ENCODE measurements around the gene GCSAM. TPM values are rescaled to one million over a fixed set of nuclear protein-coding genes. Genes with fewer than 3 reads are reported as not detected.

GCSAM gene
- total and polyA plus RNA-seq, 2 experiments from 2014 or later: 0.86 TPM; not detected in 1

DNA sequence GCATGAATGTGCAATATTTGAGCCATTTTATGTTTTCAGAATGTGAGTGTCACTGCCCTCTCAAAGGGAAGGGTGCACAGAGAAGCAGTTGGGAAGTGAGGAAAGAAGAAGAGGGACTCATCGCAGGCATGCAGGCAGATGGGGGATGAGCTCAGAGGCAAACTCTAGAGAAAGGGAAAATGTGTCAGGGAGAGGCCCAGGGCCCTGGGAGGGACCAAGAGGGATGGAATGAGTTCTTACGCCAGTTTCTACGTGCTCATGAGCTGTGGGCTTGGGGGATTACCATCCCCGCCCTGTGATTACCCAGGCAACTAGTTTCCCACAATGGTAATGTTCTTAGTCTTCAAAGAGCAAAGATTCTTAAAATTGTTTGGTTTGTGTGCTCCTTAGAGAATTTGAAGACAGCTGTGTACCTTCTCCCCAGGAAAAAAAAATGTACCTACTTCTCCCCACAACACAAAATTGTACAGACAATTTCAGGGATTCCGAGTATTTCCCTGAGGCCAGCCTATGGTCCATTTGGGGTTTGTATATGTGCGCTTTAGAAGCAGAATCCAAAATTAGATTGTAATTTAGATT, 17.8 kb downstream of the GCSAM start:
- H3K79me2 ChIP-seq (replicated peaks; ENCODE audit: insufficient read depth): no peaks in the 10 kb centered on the region
- H3K4me1 Mint-ChIP-seq: peaks cover 15% of the 10 kb centered on the region
- H3K4me3 Mint-ChIP-seq: no peak overlapping the region

More for the DNA sequence above, 17.8 kb downstream of the GCSAM start:
- Histone ChIP-seq H3K9me2 (ENCODE audit: insufficient read depth) (no peaks in the 10 kb centered on the region), H3K4me2 (no peak overlapping the region), H2AFZ (no peak overlapping the region), H3K27me3 (ENCODE audit: insufficient read depth) (no peaks in the 10 kb centered on the region), H4K20me1 (replicated peaks; ENCODE audit: insufficient read depth) (no peaks in the 10 kb centered on the region), H3K4me1 (ENCODE audit: insufficient read depth) (peaks cover 16% of the 10 kb centered on the region), H3K27ac (ENCODE audit: low read depth) (no peak overlapping the region), H3K36me3 (ENCODE audit: insufficient read depth) (no peaks in the 10 kb centered on the region; the same call in 1 of the 2 replicates), H3F3A (replicated peaks; ENCODE audit: low read depth) (0 out of 2 replicates have a peak, but pooled peaks cover 4% of the 10 kb centered on the region), H3K4me3 (no peak overlapping the region)
- H3K27ac Mint-ChIP-seq: no peak overlapping the region
- H3K27me3 Mint-ChIP-seq (ENCODE audit: insufficient read depth, low read depth, poor library complexity): peaks cover 2% of the 10 kb centered on the region
- TF ChIP-seq, protein P1, sequence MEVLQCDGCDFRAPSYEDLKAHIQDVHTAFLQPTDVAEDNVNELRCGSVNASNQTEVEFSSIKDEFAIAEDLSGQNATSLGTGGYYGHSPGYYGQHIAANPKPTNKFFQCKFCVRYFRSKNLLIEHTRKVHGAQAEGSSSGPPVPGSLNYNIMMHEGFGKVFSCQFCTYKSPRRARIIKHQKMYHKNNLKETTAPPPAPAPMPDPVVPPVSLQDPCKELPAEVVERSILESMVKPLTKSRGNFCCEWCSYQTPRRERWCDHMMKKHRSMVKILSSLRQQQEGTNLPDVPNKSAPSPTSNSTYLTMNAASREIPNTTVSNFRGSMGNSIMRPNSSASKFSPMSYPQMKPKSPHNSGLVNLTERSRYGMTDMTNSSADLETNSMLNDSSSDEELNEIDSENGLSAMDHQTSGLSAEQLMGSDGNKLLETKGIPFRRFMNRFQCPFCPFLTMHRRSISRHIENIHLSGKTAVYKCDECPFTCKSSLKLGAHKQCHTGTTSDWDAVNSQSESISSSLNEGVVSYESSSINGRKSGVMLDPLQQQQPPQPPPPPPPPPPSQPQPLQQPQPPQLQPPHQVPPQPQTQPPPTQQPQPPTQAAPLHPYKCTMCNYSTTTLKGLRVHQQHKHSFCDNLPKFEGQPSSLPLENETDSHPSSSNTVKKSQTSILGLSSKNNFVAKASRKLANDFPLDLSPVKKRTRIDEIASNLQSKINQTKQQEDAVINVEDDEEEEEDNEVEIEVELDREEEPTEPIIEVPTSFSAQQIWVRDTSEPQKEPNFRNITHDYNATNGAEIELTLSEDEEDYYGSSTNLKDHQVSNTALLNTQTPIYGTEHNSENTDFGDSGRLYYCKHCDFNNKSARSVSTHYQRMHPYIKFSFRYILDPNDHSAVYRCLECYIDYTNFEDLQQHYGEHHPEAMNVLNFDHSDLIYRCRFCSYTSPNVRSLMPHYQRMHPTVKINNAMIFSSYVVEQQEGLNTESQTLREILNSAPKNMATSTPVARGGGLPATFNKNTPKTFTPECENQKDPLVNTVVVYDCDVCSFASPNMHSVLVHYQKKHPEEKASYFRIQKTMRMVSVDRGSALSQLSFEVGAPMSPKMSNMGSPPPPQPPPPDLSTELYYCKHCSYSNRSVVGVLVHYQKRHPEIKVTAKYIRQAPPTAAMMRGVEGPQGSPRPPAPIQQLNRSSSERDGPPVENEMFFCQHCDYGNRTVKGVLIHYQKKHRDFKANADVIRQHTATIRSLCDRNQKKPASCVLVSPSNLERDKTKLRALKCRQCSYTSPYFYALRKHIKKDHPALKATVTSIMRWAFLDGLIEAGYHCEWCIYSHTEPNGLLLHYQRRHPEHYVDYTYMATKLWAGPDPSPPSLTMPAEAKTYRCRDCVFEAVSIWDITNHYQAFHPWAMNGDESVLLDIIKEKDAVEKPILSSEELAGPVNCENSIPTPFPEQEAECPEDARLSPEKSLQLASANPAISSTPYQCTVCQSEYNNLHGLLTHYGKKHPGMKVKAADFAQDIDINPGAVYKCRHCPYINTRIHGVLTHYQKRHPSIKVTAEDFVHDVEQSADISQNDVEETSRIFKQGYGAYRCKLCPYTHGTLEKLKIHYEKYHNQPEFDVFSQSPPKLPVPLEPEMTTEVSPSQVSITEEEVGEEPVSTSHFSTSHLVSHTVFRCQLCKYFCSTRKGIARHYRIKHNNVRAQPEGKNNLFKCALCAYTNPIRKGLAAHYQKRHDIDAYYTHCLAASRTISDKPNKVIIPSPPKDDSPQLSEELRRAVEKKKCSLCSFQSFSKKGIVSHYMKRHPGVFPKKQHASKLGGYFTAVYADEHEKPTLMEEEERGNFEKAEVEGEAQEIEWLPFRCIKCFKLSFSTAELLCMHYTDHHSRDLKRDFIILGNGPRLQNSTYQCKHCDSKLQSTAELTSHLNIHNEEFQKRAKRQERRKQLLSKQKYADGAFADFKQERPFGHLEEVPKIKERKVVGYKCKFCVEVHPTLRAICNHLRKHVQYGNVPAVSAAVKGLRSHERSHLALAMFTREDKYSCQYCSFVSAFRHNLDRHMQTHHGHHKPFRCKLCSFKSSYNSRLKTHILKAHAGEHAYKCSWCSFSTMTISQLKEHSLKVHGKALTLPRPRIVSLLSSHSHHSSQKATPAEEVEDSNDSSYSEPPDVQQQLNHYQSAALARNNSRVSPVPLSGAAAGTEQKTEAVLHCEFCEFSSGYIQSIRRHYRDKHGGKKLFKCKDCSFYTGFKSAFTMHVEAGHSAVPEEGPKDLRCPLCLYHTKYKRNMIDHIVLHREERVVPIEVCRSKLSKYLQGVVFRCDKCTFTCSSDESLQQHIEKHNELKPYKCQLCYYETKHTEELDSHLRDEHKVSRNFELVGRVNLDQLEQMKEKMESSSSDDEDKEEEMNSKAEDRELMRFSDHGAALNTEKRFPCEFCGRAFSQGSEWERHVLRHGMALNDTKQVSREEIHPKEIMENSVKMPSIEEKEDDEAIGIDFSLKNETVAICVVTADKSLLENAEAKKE (CRISPR knock-in tag; IDR thresholded peaks at IDR 0.05): no peak
- TF ChIP-seq NANOG (IDR thresholded peaks at IDR 0.05; ENCODE audit: borderline replicate concordance) (no peak), EZH2 (IDR thresholded peaks at IDR 0.05; ENCODE audit: low read depth, unreplicated experiment) (no peak), EZH2phosphoT487 (IDR thresholded peaks at IDR 0.05; ENCODE audit: unreplicated experiment) (no peak), CREB1 (CRISPR knock-in tag; IDR thresholded peaks at IDR 0.05; ENCODE audit: low read depth) (no peak), STAT1 (IDR thresholded peaks at IDR 0.05; ENCODE audit: unreplicated experiment) (no peak), ZNF114 (CRISPR knock-in tag; IDR thresholded peaks at IDR 0.05) (no peak), POLR2AphosphoS5 (IDR thresholded peaks at IDR 0.05; ENCODE audit: low read depth) (no peak), ZNF331 (CRISPR knock-in tag; IDR thresholded peaks at IDR 0.05; ENCODE audit: low read depth) (no peak), JUNB (IDR thresholded peaks at IDR 0.05; ENCODE audit: unreplicated experiment) (no peak)
- TF ChIP-seq, protein P2, sequence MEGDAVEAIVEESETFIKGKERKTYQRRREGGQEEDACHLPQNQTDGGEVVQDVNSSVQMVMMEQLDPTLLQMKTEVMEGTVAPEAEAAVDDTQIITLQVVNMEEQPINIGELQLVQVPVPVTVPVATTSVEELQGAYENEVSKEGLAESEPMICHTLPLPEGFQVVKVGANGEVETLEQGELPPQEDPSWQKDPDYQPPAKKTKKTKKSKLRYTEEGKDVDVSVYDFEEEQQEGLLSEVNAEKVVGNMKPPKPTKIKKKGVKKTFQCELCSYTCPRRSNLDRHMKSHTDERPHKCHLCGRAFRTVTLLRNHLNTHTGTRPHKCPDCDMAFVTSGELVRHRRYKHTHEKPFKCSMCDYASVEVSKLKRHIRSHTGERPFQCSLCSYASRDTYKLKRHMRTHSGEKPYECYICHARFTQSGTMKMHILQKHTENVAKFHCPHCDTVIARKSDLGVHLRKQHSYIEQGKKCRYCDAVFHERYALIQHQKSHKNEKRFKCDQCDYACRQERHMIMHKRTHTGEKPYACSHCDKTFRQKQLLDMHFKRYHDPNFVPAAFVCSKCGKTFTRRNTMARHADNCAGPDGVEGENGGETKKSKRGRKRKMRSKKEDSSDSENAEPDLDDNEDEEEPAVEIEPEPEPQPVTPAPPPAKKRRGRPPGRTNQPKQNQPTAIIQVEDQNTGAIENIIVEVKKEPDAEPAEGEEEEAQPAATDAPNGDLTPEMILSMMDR (conservative IDR thresholded peaks at IDR 0.05; ENCODE audit: low read depth in 2 of 2): no peak
- TF ChIP-seq, protein P3, sequence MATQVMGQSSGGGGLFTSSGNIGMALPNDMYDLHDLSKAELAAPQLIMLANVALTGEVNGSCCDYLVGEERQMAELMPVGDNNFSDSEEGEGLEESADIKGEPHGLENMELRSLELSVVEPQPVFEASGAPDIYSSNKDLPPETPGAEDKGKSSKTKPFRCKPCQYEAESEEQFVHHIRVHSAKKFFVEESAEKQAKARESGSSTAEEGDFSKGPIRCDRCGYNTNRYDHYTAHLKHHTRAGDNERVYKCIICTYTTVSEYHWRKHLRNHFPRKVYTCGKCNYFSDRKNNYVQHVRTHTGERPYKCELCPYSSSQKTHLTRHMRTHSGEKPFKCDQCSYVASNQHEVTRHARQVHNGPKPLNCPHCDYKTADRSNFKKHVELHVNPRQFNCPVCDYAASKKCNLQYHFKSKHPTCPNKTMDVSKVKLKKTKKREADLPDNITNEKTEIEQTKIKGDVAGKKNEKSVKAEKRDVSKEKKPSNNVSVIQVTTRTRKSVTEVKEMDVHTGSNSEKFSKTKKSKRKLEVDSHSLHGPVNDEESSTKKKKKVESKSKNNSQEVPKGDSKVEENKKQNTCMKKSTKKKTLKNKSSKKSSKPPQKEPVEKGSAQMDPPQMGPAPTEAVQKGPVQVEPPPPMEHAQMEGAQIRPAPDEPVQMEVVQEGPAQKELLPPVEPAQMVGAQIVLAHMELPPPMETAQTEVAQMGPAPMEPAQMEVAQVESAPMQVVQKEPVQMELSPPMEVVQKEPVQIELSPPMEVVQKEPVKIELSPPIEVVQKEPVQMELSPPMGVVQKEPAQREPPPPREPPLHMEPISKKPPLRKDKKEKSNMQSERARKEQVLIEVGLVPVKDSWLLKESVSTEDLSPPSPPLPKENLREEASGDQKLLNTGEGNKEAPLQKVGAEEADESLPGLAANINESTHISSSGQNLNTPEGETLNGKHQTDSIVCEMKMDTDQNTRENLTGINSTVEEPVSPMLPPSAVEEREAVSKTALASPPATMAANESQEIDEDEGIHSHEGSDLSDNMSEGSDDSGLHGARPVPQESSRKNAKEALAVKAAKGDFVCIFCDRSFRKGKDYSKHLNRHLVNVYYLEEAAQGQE (IDR thresholded peaks at IDR 0.05; ENCODE audit: unreplicated experiment): no peak
- TF ChIP-seq, protein P4, sequence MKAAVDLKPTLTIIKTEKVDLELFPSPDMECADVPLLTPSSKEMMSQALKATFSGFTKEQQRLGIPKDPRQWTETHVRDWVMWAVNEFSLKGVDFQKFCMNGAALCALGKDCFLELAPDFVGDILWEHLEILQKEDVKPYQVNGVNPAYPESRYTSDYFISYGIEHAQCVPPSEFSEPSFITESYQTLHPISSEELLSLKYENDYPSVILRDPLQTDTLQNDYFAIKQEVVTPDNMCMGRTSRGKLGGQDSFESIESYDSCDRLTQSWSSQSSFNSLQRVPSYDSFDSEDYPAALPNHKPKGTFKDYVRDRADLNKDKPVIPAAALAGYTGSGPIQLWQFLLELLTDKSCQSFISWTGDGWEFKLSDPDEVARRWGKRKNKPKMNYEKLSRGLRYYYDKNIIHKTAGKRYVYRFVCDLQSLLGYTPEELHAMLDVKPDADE (IDR thresholded peaks at IDR 0.05): no peak
- H3K36me3 Mint-ChIP-seq (ENCODE audit: low read depth): peaks cover 11% of the 10 kb centered on the region; the same call in 2 of the 3 replicates
- H3K9me3 Mint-ChIP-seq: no peaks in the 10 kb centered on the region; the same call in 2 of the 3 replicates
- DNase-seq (ENCODE audit: low spot score) (no peak), ATAC-seq (no peak)

Measured in GM23338 (cell line).